DND-41 (cell line): Measurements from ENCODE around the gene CETN3.

Experiments
- ATAC-seq: fragments of 200-7000 bp; cut with Tn5 transposase; 3 replicates; pipeline ENCODE4 v1.9.1; 2021; ENCODE audit warnings: low read depth; ENCODE audit not compliant: insufficient read depth
- DNase-seq: peaks from one replicate; pipeline ENCODE4 v3.0.0-alpha.2; 2020
- H2AFZ ChIP-seq: 2 replicates; pipeline ENCODE4 v1.6.0; 2012; ENCODE audit warnings: low read depth, low read length
- H3K27ac ChIP-seq: 2 replicates; pipeline ENCODE4 v1.5.1; 2012; ENCODE audit warnings: low read length, inconsistent platforms
- H3K27me3 ChIP-seq: fragments of 200-600 bp; sonication (generic); 2 replicates; pipeline ENCODE4 v1.6.0; 2012; ENCODE audit warnings: low read length, mild to moderate bottlenecking, inconsistent platforms; ENCODE audit not compliant: insufficient read depth, poor library complexity
- H3K36me3 ChIP-seq: 2 replicates; pipeline ENCODE4 v1.5.1; 2012; ENCODE audit warnings: low read length, inconsistent platforms; ENCODE audit not compliant: insufficient read depth
- H3K4me1 ChIP-seq: 2 replicates; pipeline ENCODE4 v1.5.1; 2012; ENCODE audit warnings: mild to moderate bottlenecking, low read length; ENCODE audit not compliant: insufficient read depth
- H3K4me2 ChIP-seq: 2 replicates; pipeline ENCODE4 v1.6.0; 2012; ENCODE audit warnings: mild to moderate bottlenecking, moderate library complexity, low read length, inconsistent platforms; ENCODE audit not compliant: insufficient read depth
- H3K4me3 ChIP-seq, 2 experiments: fragments of 200-600 bp in 1 of 2; shearing (Covaris generic) in 1 of 2; 2 replicates each; pipeline ENCODE4 v1.5.1; 2012 to 2016; ENCODE audit warnings: inconsistent platforms in 2 of 2, low read length in 2 of 2, mild to moderate bottlenecking in 2 of 2, low read depth in 1 of 2, moderate library complexity in 1 of 2
- H3K79me2 ChIP-seq: 2 replicates; pipeline ENCODE4 v1.6.0; 2012; ENCODE audit warnings: low read length, inconsistent platforms; ENCODE audit not compliant: insufficient read depth
- H3K9ac ChIP-seq: 2 replicates; pipeline ENCODE4 v1.6.0; 2012; ENCODE audit warnings: low read depth, mild to moderate bottlenecking, inconsistent platforms, low read length, moderate library complexity
- H3K9me3 ChIP-seq: 2 replicates; pipeline ENCODE4 v1.5.1; 2012; ENCODE audit warnings: low read length, moderate library complexity, mild to moderate bottlenecking, inconsistent platforms; ENCODE audit not compliant: insufficient read depth, severe bottlenecking
- H4K20me1 ChIP-seq: 2 replicates; pipeline ENCODE4 v1.6.0; 2012; ENCODE audit warnings: low read length; ENCODE audit not compliant: insufficient read depth
- EZH2 ChIP-seq: IDR thresholded peaks from 3 replicates; pipeline ENCODE4 v1.6.1; 2012; ENCODE audit warnings: borderline replicate concordance, low read depth, mild to moderate bottlenecking, moderate library complexity, low read length, inconsistent platforms; ENCODE audit not compliant: severe bottlenecking
- TF ChIP-seq, protein P1 (sequence below): IDR thresholded peaks from 2 replicates; pipeline ENCODE4 v1.5.1; 2012; ENCODE audit warnings: borderline replicate concordance, low read length, moderate library complexity, mild to moderate bottlenecking; ENCODE audit not compliant: poor library complexity, severe bottlenecking; ENCODE audit errors: extremely low read depth

Gene CETN3

GRCh38 chr5:90399251-90399650 lies 10.3 kb downstream of the CETN3 start:
- Histone ChIP-seq H3K36me3 (peaks cover 31% of the 10 kb centered on the region), H3K4me2 (no peak overlapping the region)
- ATAC-seq = no peak

GRCh38 chr5:90398726-90399125 lies 10.8 kb downstream of the CETN3 start:
- H3K4me2 ChIP-seq = no peak overlapping the region
- H3K27me3 ChIP-seq = no peaks in the 10 kb centered on the region
- no peak overlapping the region for H3K4me3 ChIP-seq
- H3K9ac ChIP-seq = no peak overlapping the region
- H3K79me2 ChIP-seq = peaks cover 5% of the 10 kb centered on the region
- DNase-seq = no peak
- no peak for ATAC-seq
- TF ChIP-seq EZH2 = no peak
- TF ChIP-seq, protein P1, sequence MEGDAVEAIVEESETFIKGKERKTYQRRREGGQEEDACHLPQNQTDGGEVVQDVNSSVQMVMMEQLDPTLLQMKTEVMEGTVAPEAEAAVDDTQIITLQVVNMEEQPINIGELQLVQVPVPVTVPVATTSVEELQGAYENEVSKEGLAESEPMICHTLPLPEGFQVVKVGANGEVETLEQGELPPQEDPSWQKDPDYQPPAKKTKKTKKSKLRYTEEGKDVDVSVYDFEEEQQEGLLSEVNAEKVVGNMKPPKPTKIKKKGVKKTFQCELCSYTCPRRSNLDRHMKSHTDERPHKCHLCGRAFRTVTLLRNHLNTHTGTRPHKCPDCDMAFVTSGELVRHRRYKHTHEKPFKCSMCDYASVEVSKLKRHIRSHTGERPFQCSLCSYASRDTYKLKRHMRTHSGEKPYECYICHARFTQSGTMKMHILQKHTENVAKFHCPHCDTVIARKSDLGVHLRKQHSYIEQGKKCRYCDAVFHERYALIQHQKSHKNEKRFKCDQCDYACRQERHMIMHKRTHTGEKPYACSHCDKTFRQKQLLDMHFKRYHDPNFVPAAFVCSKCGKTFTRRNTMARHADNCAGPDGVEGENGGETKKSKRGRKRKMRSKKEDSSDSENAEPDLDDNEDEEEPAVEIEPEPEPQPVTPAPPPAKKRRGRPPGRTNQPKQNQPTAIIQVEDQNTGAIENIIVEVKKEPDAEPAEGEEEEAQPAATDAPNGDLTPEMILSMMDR = no peak
- no peaks in the 10 kb centered on the region for H3K9me3 ChIP-seq
- H2AFZ ChIP-seq = no peak overlapping the region
- H4K20me1 ChIP-seq = no peaks in the 10 kb centered on the region
- H3K36me3 ChIP-seq = peaks cover 28% of the 10 kb centered on the region
- no peaks in the 10 kb centered on the region for H3K4me1 ChIP-seq
- H3K27ac ChIP-seq = no peak overlapping the region

More at GRCh38 chr5:90399251-90399650, 10.3 kb downstream of the CETN3 start:
- Histone ChIP-seq H2AFZ (no peak overlapping the region), H4K20me1 (no peaks in the 10 kb centered on the region), H3K9me3 (no peaks in the 10 kb centered on the region), H3K4me3 (no peak overlapping the region), H3K9ac (no peak overlapping the region), H3K79me2 (peaks cover 7% of the 10 kb centered on the region), H3K27me3 (no peaks in the 10 kb centered on the region), H3K27ac (no peak overlapping the region), H3K4me1 (no peaks in the 10 kb centered on the region)
- DNase-seq = no peak
- TF ChIP-seq, protein P1 = no peak
- TF ChIP-seq EZH2 = no peak

DNA sequence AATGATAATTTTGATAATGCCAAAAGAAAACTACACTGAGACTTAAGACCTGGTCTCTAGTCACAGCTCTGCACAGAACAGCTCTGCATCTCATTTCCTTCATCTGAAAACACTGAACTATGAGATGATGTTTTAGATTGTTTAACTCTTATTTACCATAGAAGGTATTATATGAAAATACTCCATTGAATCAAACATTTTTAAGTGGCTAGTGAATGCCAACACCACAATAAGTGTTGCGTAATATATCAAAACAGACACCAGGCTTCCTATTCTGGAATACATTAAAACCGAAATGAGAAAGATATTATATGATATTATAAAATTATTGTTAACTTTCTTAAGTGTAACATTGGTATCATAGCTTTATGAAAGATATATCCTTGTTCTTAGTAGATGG lies 14.6 kb downstream of the CETN3 start:
- Histone ChIP-seq H4K20me1 (no peaks in the 10 kb centered on the region), H3K36me3 (peaks cover 21% of the 10 kb centered on the region), H3K27ac (no peak overlapping the region), H3K4me2 (no peak overlapping the region), H2AFZ (no peak overlapping the region), H3K9me3 (no peaks in the 10 kb centered on the region), H3K9ac (no peak overlapping the region), H3K4me1 (no peaks in the 10 kb centered on the region), H3K79me2 (no peaks in the 10 kb centered on the region), H3K4me3 (no peak overlapping the region), H3K27me3 (no peaks in the 10 kb centered on the region)
- ATAC-seq = no peak
- DNase-seq = no peak
- TF ChIP-seq, protein P1 = no peak
- no peak for TF ChIP-seq EZH2

DNA sequence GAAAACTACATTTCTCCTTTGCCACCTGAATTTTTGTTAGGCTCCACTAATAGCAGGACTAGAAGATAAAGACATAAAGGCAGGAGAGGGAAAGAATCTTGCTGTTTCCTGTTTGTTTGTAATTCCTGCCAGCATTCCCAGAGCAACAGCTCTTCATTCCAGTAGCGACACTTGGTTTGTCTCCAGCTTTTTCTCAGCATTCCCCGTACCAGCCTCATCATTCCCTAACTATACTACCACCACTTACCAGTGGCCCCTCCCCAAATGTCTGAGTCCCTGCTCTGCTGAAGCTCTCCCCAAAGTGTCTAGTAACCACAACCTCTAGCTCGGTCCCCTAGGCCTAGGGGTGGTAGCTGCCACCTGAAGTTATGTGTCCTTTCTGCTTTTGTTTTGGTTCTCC lies 18.6 kb downstream of the CETN3 start:
- Histone ChIP-seq H3K4me3 (no peak overlapping the region), H2AFZ (no peak overlapping the region), H3K9me3 (no peaks in the 10 kb centered on the region), H3K9ac (no peak overlapping the region), H3K4me2 (no peak overlapping the region), H3K27me3 (no peaks in the 10 kb centered on the region), H3K79me2 (no peaks in the 10 kb centered on the region), H3K4me1 (no peaks in the 10 kb centered on the region), H3K36me3 (peaks cover 3% of the 10 kb centered on the region; the same call in 1 of the 2 replicates), H3K27ac (no peak overlapping the region), H4K20me1 (no peaks in the 10 kb centered on the region)
- DNase-seq (no peak), ATAC-seq (no peak)
- TF ChIP-seq EZH2 = no peak
- TF ChIP-seq, protein P1 = no peak
